K562 (cell line): ENCODE results near the gene FAM234A. TPM values are rescaled to one million over a fixed set of nuclear protein-coding genes. Genes with fewer than 3 reads are reported as not detected.

Experiments used
- ATAC-seq: fragments of 200-7000 bp; cut with Tn5 transposase; 3 replicates; pipeline ENCODE4 v1.9.1; 2020; ENCODE audit warnings: moderate library complexity
- BruUV-seq: library from RNA; stranded (reverse); fragments of 400-500 nt; replicated peaks from 2 replicates; lab custom pipeline; 2021; lab: Mats Ljungman, UMichigan
- CTCF ChIA-PET: fragments of 300-600 bp; formaldehyde crosslinking; extraction: SDS; loops from one replicate; lab custom pipeline; 2021; ENCODE audit warnings: low intra/inter-chr PET ratio; lab: Yijun Ruan, JAX
- POLR2A ChIA-PET: fragments of 300-600, 350-650 bp; sonication (Branson Sonifier 250); formaldehyde crosslinking; extraction: SDS; loops from one replicate; lab custom pipeline; 2021; ENCODE audit warnings: antibody characterized with exemption, inconsistent platforms; lab: Yijun Ruan, JAX
- DNase-seq, 4 experiments: peaks; one replicate each; pipeline versions ENCODE4 v3.0.0 to v3.0.0-alpha.2; 2011 to 2018; ENCODE audit warnings: low spot score in 3 of 4, mixed read lengths in 3 of 4; ENCODE audit errors: extremely low read depth in 1 of 4
- FAIRE-seq: peaks from 2 replicates; lab custom pipeline; 2011; peaks lifted over from hg19 to GRCh38; lab: Jason Lieb, UNC
- H2AFZ ChIP-seq: 2 replicates; pipeline ENCODE4 v1.6.0; 2011; ENCODE audit warnings: low read depth, low read length, control low read depth, inconsistent platforms
- H3K27ac ChIP-seq: fragments of 200-600 bp; 3 replicates; pipeline ENCODE4 v1.8.0; 2011; ENCODE audit warnings: low read depth, mild to moderate bottlenecking, control low read depth, inconsistent platforms, low read length, moderate library complexity, mixed read lengths; ENCODE audit errors: extremely low read depth
- H3K27me3 ChIP-seq, 2 experiments: fragments of 300-600 bp in 1 of 2; 2 replicates in 1 of 2; 3 replicates in 1 of 2; pipeline versions ENCODE4 v1.6.0 to v1.8.0; 2011; ENCODE audit warnings: inconsistent platforms in 2 of 2, low read length in 2 of 2, mild to moderate bottlenecking in 1 of 2, mixed read lengths in 1 of 2, moderate library complexity in 1 of 2; ENCODE audit not compliant: control insufficient read depth in 2 of 2, insufficient read depth in 2 of 2
- H3K36me3 ChIP-seq: fragments of 300-600 bp; 3 replicates; pipeline ENCODE4 v1.8.0; 2011; ENCODE audit warnings: mild to moderate bottlenecking, low read length, inconsistent platforms; ENCODE audit not compliant: control insufficient read depth, insufficient read depth
- H3K4me1 ChIP-seq, 2 experiments: fragments of 200-600 bp in 1 of 2; replicated peaks in 1 of 2; 2 replicates in 1 of 2; 3 replicates in 1 of 2; pipeline versions ENCODE4 v1.5.1 to v1.8.0; 2011; ENCODE audit warnings: inconsistent platforms in 2 of 2, low read length in 2 of 2, mild to moderate bottlenecking in 1 of 2, mixed read lengths in 1 of 2, moderate library complexity in 1 of 2; ENCODE audit not compliant: control insufficient read depth in 2 of 2, insufficient read depth in 2 of 2
- H3K4me2 ChIP-seq: 2 replicates; pipeline ENCODE4 v1.6.1; 2011; ENCODE audit warnings: low read length, control low read depth, inconsistent platforms, mixed read lengths; ENCODE audit not compliant: insufficient read depth
- H3K4me3 ChIP-seq: fragments of 200-600 bp; sonication (generic), shearing (Covaris generic); 2 replicates; pipeline ENCODE4 v1.5.1; 2016; ENCODE audit warnings: control low read depth, inconsistent platforms
- H3K79me2 ChIP-seq: fragments of 200-600 bp; 3 replicates; pipeline ENCODE4 v1.8.0; 2011; ENCODE audit warnings: low read length, inconsistent platforms; ENCODE audit not compliant: control insufficient read depth, insufficient read depth
- H3K9ac ChIP-seq, 2 experiments: 2 replicates each; pipeline versions ENCODE4 v1.6.0 to v1.6.1; 2011; ENCODE audit warnings: low read depth in 2 of 2, low read length in 2 of 2, control low read depth in 1 of 2, inconsistent platforms in 1 of 2, mild to moderate bottlenecking in 1 of 2, mixed read lengths in 1 of 2; ENCODE audit not compliant: insufficient read depth in 1 of 2
- H3K9me1 ChIP-seq: one replicate; pipeline ENCODE4 v1.6.0; 2011; ENCODE audit warnings: inconsistent platforms, mild to moderate bottlenecking, low read length, moderate library complexity; ENCODE audit not compliant: control insufficient read depth, insufficient read depth
- H3K9me3 ChIP-seq: replicated peaks from 2 replicates; pipeline ENCODE4 v1.5.1; 2011; ENCODE audit warnings: low read depth, low read length, inconsistent platforms; ENCODE audit not compliant: control insufficient read depth, insufficient read depth
- H4K20me1 ChIP-seq: replicated peaks from 2 replicates; pipeline ENCODE4 v1.6.1; 2011; ENCODE audit warnings: low read length, inconsistent platforms, mixed read lengths; ENCODE audit not compliant: control insufficient read depth, insufficient read depth
- STAG1 ChIP-seq: sonication (generic); formaldehyde crosslinking; IDR thresholded peaks from 2 replicates; pipeline ENCODE4 v1.5.0; 2020; ENCODE audit warnings: missing genetic modification reagents, borderline replicate concordance
- ZBTB33 ChIP-seq: sonication (generic); formaldehyde crosslinking; IDR thresholded peaks from 2 replicates; pipeline ENCODE4 v1.8.1; 2023; ENCODE audit warnings: mild to moderate bottlenecking, missing genetic modification reagents
- WGBS: fragments of 100-300 bp; shearing (Covaris generic); methylation state at CpG from one replicate; pipeline ENCODE4 v1.1.6; 2016; ENCODE audit warnings: low coverage, mixed read lengths; ENCODE audit not compliant: insufficient coverage; ENCODE audit errors: missing lambda C conversion rate; 5-methylcytosine and 5-hydroxymethylcytosine counted together
- in situ Hi-C: fragments of 300-500 bp; cut with MboI; formaldehyde crosslinking; loops from 4 replicates; pipeline ENCODE4 v1.15.0; 2018; ENCODE audit warnings: inconsistent platforms, mixed read lengths
- intact Hi-C: fragments of 100-400 bp; cut with micrococcal nuclease; formaldehyde crosslinking; loops from 2 replicates; pipeline ENCODE4 v1.14.2; 2022
- polyA plus RNA-seq, 8 experiments: library from polyadenylated mRNA; depleted of rRNA in 4 of 8; stranded (reverse) in 5 of 8; unstranded in 3 of 8; fragments of >200 nt; fragmentation: Nextera tagmentation in 2 of 8; fragmentation: Illumina TruSeq in 1 of 8; extraction: Ambion mirVana in 2 of 8; extraction: Trizol in 1 of 8; gene quantifications; 2 replicates each; pipeline versions ENCODE4 v1.2.1 to v1.2.3, GENCODE V29; 2011 to 2014; ENCODE audit warnings: inconsistent platforms in 1 of 8, missing spikeins in 1 of 8
- total RNA-seq, 7 experiments: library from RNA; depleted of rRNA in 6 of 7; stranded (reverse); fragments of >200 nt in 6 of 7; fragmentation: Illumina TruSeq in 2 of 7; extraction: Trizol in 2 of 7; gene quantifications; 2 replicates each; pipeline versions ENCODE4 v1.2.1 to v1.2.3, GENCODE V29; 2011 to 2021; ENCODE audit warnings: low replicate concordance in 1 of 7

FAM234A gene
- total and polyA plus RNA-seq, 9 of the 15 experiments (the other 6 are each of a cell fraction or from before 2014, with no cell fraction given) = 1.0 to 47.9 (median 15.0) TPM

GRCh38 chr16:275041-275641, 40.5 kb downstream of the FAM234A start:
- BruUV-seq = no TSS peak
- in situ Hi-C loops = no loop called here
- POLR2A ChIA-PET = no interaction called here

More at GRCh38 chr16:275041-275641, 40.5 kb downstream of the FAM234A start:
- H3K4me2 ChIP-seq = no peak overlapping the region
- no peaks in the 10 kb centered on the region for H3K36me3 ChIP-seq
- ATAC-seq (no peak), FAIRE-seq (no peak), DNase-seq (no peak)
- H3K4me1 ChIP-seq = peaks cover 0 to 67% of the 10 kb centered on the region in 2 experiments; a peak in 2 of 5 replicates
- H3K9me3 ChIP-seq = no peaks in the 10 kb centered on the region
- H3K79me2 ChIP-seq = no peaks in the 10 kb centered on the region
- H2AFZ ChIP-seq = no peak overlapping the region
- no peaks in the 10 kb centered on the region for H4K20me1 ChIP-seq
- no peaks in the 10 kb centered on the region for H3K27me3 ChIP-seq
- intact Hi-C loops = no loop called here
- WGBS = 62% methylated on average over 15 of the region's 58 CpGs
- CTCF ChIA-PET = no interaction called here
- no peaks in the 10 kb centered on the region for H3K9me1 ChIP-seq
- no peak overlapping the region for H3K4me3 ChIP-seq
- H3K27ac ChIP-seq = no peak overlapping the region
- H3K9ac ChIP-seq = no peak overlapping the region
- TF ChIP-seq STAG1 (CRISPR knock-in tag) = no peak
- peak; percentile 52; the same call in 1 of the 2 replicates for TF ChIP-seq ZBTB33 (CRISPR knock-in tag)
